ENCODE results near the gene LRFN2. TPM values are rescaled to one million over a fixed set of nuclear protein-coding genes. Genes with fewer than 3 reads are reported as not detected.
A peak's percentile ranks its signal among the peaks of the same experiment; 100 is the strongest.

Gene LRFN2
- total and polyA plus RNA-seq, 2 of the 8 experiments (the other 6 are each of a cell fraction or from before 2014, with no cell fraction given), result 2.3 TPM

- no peak overlapping the region for H3K18ac ChIP-seq (ENCODE audit: extremely low read depth, low read length)
- FAIRE-seq (no peak), DNase-seq (ENCODE audit: low read depth in 1 of 2, low spot score in 2 of 2) (no peak)
- no peaks in the 10 kb centered on the region for H3K79me2 ChIP-seq (ENCODE audit: control insufficient read depth in 1 of 2, insufficient read depth in 2 of 2, low read length in 2 of 2)
- no peak overlapping the region for H2BK20ac ChIP-seq (ENCODE audit: low read length)
- no peak overlapping the region for H4K91ac ChIP-seq (replicated peaks; ENCODE audit: insufficient read length, low read length)
- no peak overlapping the region for H2AK5ac ChIP-seq (ENCODE audit: low read depth, low read length)
- peak overlapping the region; percentile 60; the same call in 1 of the 2 replicates for H2BK12ac ChIP-seq (ENCODE audit: low read depth, low read length)
- WGBS, 2 experiments (ENCODE audit: extremely low coverage in 1 of 2, insufficient coverage in 1 of 2, insufficient read length in 1 of 2, insufficient replicate concordance in 2 of 2, low coverage in 1 of 2, low lambda C conversion rate in 2 of 2, missing lambda C conversion rate in 1 of 2), result 87% methylated on average over 6 of the region's 8 CpGs; no CpG with 5 or more reads in 1 of the 2 experiments
- H3K14ac ChIP-seq (ENCODE audit: insufficient read length), result no peak overlapping the region
- POLR2A ChIA-PET (ENCODE audit: partially characterized antibody), result interaction anchor here (0.6 kb wide), 1 partner anchor 13 kb away, joined by 4 read pairs; no protein-coding TSS in a partner anchor
- no peaks in the 10 kb centered on the region for H3K27me3 ChIP-seq (replicated peaks in 1 of 4; ENCODE audit: control insufficient read depth in 3 of 4, extremely low read depth in 1 of 4, insufficient read depth in 3 of 4, low read length in 3 of 4)
- no peak overlapping the region for H3K23ac ChIP-seq (ENCODE audit: insufficient read length)
- H4K20me1 ChIP-seq (replicated peaks in 1 of 2; ENCODE audit: control insufficient read depth in 1 of 2, insufficient read depth in 2 of 2, low read length in 2 of 2), result no peaks in the 10 kb centered on the region
- H3K23me2 ChIP-seq (ENCODE audit: low read depth, low read length), result no peaks in the 10 kb centered on the region; the same call in 1 of the 2 replicates
- no peak overlapping the region for H3K56ac ChIP-seq (replicated peaks; ENCODE audit: insufficient read length, low read depth, low read length)
- no peaks in the 10 kb centered on the region; a peak in 1 of 7 replicates for H3K4me1 ChIP-seq (replicated peaks in 1 of 4; ENCODE audit: control insufficient read depth in 3 of 4, insufficient read depth in 4 of 4, low read length in 3 of 4)
- no peaks in the 10 kb centered on the region for H3K9me3 ChIP-seq (ENCODE audit: insufficient read depth in 2 of 2, low read depth in 1 of 2, low read length in 1 of 2)
- CTCF ChIA-PET (ENCODE audit: partially characterized antibody), result interaction anchor here (0.6 to 2.5 kb wide), 8 partner anchors 9 to 439 kb away, joined by 3 to 13 read pairs (median 3); partner anchors contain the start of gene LRFN2
- H3K36me3 ChIP-seq (ENCODE audit: control insufficient read depth in 2 of 4, insufficient read depth in 4 of 4, low read length in 3 of 4), result no peaks in the 10 kb centered on the region
- H4K5ac ChIP-seq (ENCODE audit: insufficient read length, low read depth, low read length), result no peak overlapping the region
- H3K9ac ChIP-seq (replicated peaks in 1 of 4; ENCODE audit: extremely low read depth in 1 of 4, low read depth in 3 of 4, low read length in 3 of 4), result no peak overlapping the region
- H2BK120ac ChIP-seq (replicated peaks; ENCODE audit: low read depth, low read length), result no peak overlapping the region
- H2BK15ac ChIP-seq (ENCODE audit: low read length), result no peak overlapping the region
- H3K4ac ChIP-seq (replicated peaks; ENCODE audit: insufficient read length, low read depth, low read length), result no peak overlapping the region
- no peak overlapping the region for H2AFZ ChIP-seq (ENCODE audit: low read length)
- H3K27ac ChIP-seq (ENCODE audit: low read depth, low read length), result no peak overlapping the region
- no peak overlapping the region for H3K4me3 ChIP-seq (ENCODE audit: extremely low read depth in 1 of 4, insufficient read depth in 2 of 4, low read depth in 3 of 4, low read length in 4 of 4)
- TF ChIP-seq BACH1 (IDR thresholded peaks at IDR 0.05; ENCODE audit: low read length), result no peak
- TF ChIP-seq EP300 (IDR thresholded peaks at IDR 0.05; ENCODE audit: borderline replicate concordance in 1 of 2, low read depth in 2 of 2, low read length in 2 of 2), result no peak
- TF ChIP-seq USF2 (IDR thresholded peaks at IDR 0.05; ENCODE audit: low read length), result no peak
- TF ChIP-seq, protein P1, sequence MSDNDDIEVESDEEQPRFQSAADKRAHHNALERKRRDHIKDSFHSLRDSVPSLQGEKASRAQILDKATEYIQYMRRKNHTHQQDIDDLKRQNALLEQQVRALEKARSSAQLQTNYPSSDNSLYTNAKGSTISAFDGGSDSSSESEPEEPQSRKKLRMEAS (IDR thresholded peaks at IDR 0.05), result no peak
- no peak for TF ChIP-seq TAF7 (optimal IDR thresholded peaks at IDR 0.05; ENCODE audit: borderline replicate concordance, low read depth, low read length)
- no peak for TF ChIP-seq MAFK (IDR thresholded peaks at IDR 0.05; ENCODE audit: low read depth, low read length)
- TF ChIP-seq NRF1 (IDR thresholded peaks at IDR 0.05; ENCODE audit: low read depth, low read length), result no peak
- no peak for TF ChIP-seq FOSL1 (IDR thresholded peaks at IDR 0.05; ENCODE audit: insufficient read depth, low read depth, low read length)
- no peak for TF ChIP-seq GABPA (IDR thresholded peaks at IDR 0.05; ENCODE audit: borderline replicate concordance, insufficient read depth, low read length)
- no peaks in the 10 kb centered on the region for H3K79me1 ChIP-seq (ENCODE audit: low read depth, low read length)
- 0 out of 2 replicates have a peak overlapping the region, but pooled peaks have one; percentile 24 for H2BK5ac ChIP-seq (ENCODE audit: low read depth, low read length)
- H3K4me2 ChIP-seq (ENCODE audit: insufficient read depth in 1 of 2, low read depth in 2 of 2, low read length in 2 of 2), result no peak overlapping the region
- H4K8ac ChIP-seq (ENCODE audit: extremely low read depth, insufficient read depth, low read length), result no peak overlapping the region; the same call in 1 of the 2 replicates
Observed at GRCh38 chr6:40569162-40569910, 17.8 kb downstream of the LRFN2 start.

Data from H1 (cell line).